PFSK-1 (cell line): ENCODE measurements around the gene WDR43.

Experiments used
- POLR2AphosphoS5 ChIP-seq: IDR thresholded peaks from 2 replicates; pipeline ENCODE4 v1.6.1; 2012; ENCODE audit warnings: low read depth, mild to moderate bottlenecking, control low read depth, low read length, moderate library complexity
- REST ChIP-seq, 2 experiments: IDR thresholded peaks; 2 replicates each; pipeline versions ENCODE4 v1.6.1 to v1.8.0; 2011 to 2012; ENCODE audit warnings: low read depth in 2 of 2, low read length in 2 of 2, control low read depth in 1 of 2, inconsistent platforms in 1 of 2, mild to moderate bottlenecking in 1 of 2, moderate library complexity in 1 of 2; ENCODE audit not compliant: insufficient read depth in 1 of 2
- SIN3A ChIP-seq: IDR thresholded peaks from 2 replicates; pipeline ENCODE4 v1.6.1; 2012; ENCODE audit warnings: mild to moderate bottlenecking, low read length, moderate library complexity, borderline replicate concordance; ENCODE audit not compliant: insufficient read depth
- TAF1 ChIP-seq: IDR thresholded peaks from 2 replicates; pipeline ENCODE4 v1.6.1; 2012; ENCODE audit warnings: low read length, control low read depth, borderline replicate concordance; ENCODE audit not compliant: insufficient read depth

GRCh38 chr2:28868611-28869010 is 25.9 kb upstream of the WDR43 start:
- TF ChIP-seq POLR2AphosphoS5 (no peak), TAF1 (no peak), REST (IDR thresholded peaks at IDR 0.05; ENCODE audit: insufficient read depth in 1 of 2, low read depth in 2 of 2, low read length in 2 of 2) (no peak), SIN3A (no peak)
